ENCODE data around the gene RFT1.

DNA sequence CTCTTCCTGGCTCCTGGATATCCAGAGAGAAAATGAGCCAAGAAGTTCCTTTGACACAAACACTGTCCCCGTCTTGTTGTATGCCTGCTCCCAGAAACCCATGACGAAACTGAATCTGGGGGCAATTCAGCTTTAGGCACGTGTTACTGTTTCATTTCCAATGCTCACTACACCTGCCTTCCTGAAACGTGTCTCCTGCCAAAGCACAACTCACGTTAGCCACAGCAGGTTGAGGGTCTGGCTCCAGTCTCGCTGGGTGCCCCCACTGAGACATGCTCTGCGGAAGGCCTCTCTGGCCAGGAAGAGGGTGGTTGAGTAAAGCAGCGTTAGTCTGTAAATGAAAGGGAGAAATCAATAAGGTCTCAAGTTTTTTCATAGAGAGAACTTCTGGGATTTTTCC is 6.7 kb downstream of the RFT1 start:
- TF ChIP-seq YY1 (IDR thresholded peaks at IDR 0.05; ENCODE audit: extremely low read depth, insufficient replicate concordance, low read depth, low read length) (no peak), CTCF (IDR thresholded peaks at IDR 0.05 in 2 of 3, conservative IDR thresholded peaks at IDR 0.05 in 1 of 3; ENCODE audit: borderline replicate concordance in 1 of 3, insufficient read depth in 1 of 3, low read depth in 2 of 3, low read length in 2 of 3) (no peak), ZNF274 (IDR thresholded peaks at IDR 0.05; ENCODE audit: low read depth, low read length) (no peak), POLR2AphosphoS5 (IDR thresholded peaks at IDR 0.05; ENCODE audit: low read depth, low read length) (no peak), MAX (IDR thresholded peaks at IDR 0.05) (no peak), SRF (IDR thresholded peaks at IDR 0.05; ENCODE audit: low read depth) (no peak), EZH2phosphoT487 (IDR thresholded peaks at IDR 0.05; ENCODE audit: borderline replicate concordance) (no peak), CEBPB (IDR thresholded peaks at IDR 0.05; ENCODE audit: low read depth) (no peak), RAD21 (IDR thresholded peaks at IDR 0.05; ENCODE audit: low read depth) (no peak), EZH2 (IDR thresholded peaks at IDR 0.05) (no peak)
- TF ChIP-seq, protein P1, sequence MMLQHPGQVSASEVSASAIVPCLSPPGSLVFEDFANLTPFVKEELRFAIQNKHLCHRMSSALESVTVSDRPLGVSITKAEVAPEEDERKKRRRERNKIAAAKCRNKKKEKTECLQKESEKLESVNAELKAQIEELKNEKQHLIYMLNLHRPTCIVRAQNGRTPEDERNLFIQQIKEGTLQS (IDR thresholded peaks at IDR 0.05): no peak
